Measurements from ENCODE around the gene CTIF.

CTIF gene

GRCh38 chr18:48622911-48623431 is 84.1 kb downstream of the CTIF start:
- no peak for TF ChIP-seq CTCF (IDR thresholded peaks at IDR 0.05; ENCODE audit: low read depth, low read length, missing control alignments)
- no peak for DNase-seq (ENCODE audit: extremely low read depth, low read depth)
- no peak overlapping the region for H3K4me3 ChIP-seq (replicated peaks; ENCODE audit: low read depth, low read length)

GRCh38 chr18:48623468-48624235 is 84.8 kb downstream of the CTIF start:
- no peak overlapping the region for H3K4me3 ChIP-seq (replicated peaks; ENCODE audit: low read depth, low read length)
- DNase-seq (ENCODE audit: extremely low read depth, low read depth) = no peak
- no peak for TF ChIP-seq CTCF (IDR thresholded peaks at IDR 0.05; ENCODE audit: low read depth, low read length, missing control alignments)

- DNase-seq (ENCODE audit: extremely low read depth, low read depth) = no peak
- TF ChIP-seq CTCF (IDR thresholded peaks at IDR 0.05; ENCODE audit: low read depth, low read length, missing control alignments) = no peak
These were observed 86.0 kb downstream of the CTIF start for GRCh38 chr18:48624856-48625255.

GRCh38 chr18:48627216-48627615 is 88.4 kb downstream of the CTIF start:
- no peak for DNase-seq (ENCODE audit: extremely low read depth, low read depth)

More at GRCh38 chr18:48624856-48625255, 86.0 kb downstream of the CTIF start:
- no peak overlapping the region for H3K4me3 ChIP-seq (replicated peaks; ENCODE audit: low read depth, low read length)

GRCh38 chr18:48629730-48630324 is 91.0 kb downstream of the CTIF start:
- TF ChIP-seq CTCF (IDR thresholded peaks at IDR 0.05; ENCODE audit: low read depth, low read length, missing control alignments) = no peak
- DNase-seq (ENCODE audit: extremely low read depth, low read depth) = peak; percentile 97
- H3K4me3 ChIP-seq (replicated peaks; ENCODE audit: low read depth, low read length) = no peak overlapping the region

More at GRCh38 chr18:48627216-48627615, 88.4 kb downstream of the CTIF start:
- TF ChIP-seq CTCF (IDR thresholded peaks at IDR 0.05; ENCODE audit: low read depth, low read length, missing control alignments) = no peak
- H3K4me3 ChIP-seq (replicated peaks; ENCODE audit: low read depth, low read length) = no peak overlapping the region

- TF ChIP-seq CTCF (IDR thresholded peaks at IDR 0.05; ENCODE audit: low read depth, low read length, missing control alignments) = no peak
- no peak overlapping the region for H3K4me3 ChIP-seq (replicated peaks; ENCODE audit: low read depth, low read length)
- DNase-seq (ENCODE audit: extremely low read depth, low read depth) = no peak
These were observed 93.0 kb downstream of the CTIF start for GRCh38 chr18:48631851-48632250.

Measured in HFF-Myc (cell line).